Effector memory CD8-positive, alpha-beta T cell (primary cell): ENCODE measurements around the gene VPS16.
A peak's percentile ranks its signal among the peaks of the same experiment; 100 is the strongest.
"Not testable (repeated sequence)": the region's sequence is repeated elsewhere in the genome, so short reads cannot be mapped to it uniquely, and the experiment has no call there.

ENCODE experiments used
- ATAC-seq: fragments of 150-1000 bp; cut with Tn5 transposase; replicated peaks from 2 replicates; pipeline ENCODE4 v1.10.0; 2021; ENCODE audit warnings: mild to moderate bottlenecking, moderate library complexity
- DNase-seq, 3 experiments: peaks; one replicate each; pipeline ENCODE4 v3.0.0; 2021
- H3K27ac Mint-ChIP-seq, 2 donors: one replicate each; pipeline ENCODE4 v1.8.0; 2022; ENCODE audit warnings: mild to moderate bottlenecking in 2 of 2, mixed read lengths in 2 of 2, moderate library complexity in 2 of 2
- H3K27me3 Mint-ChIP-seq, 2 donors: one replicate each; pipeline ENCODE4 v1.8.0; 2022; ENCODE audit warnings: mixed read lengths in 2 of 2
- H3K36me3 Mint-ChIP-seq: one replicate; pipeline ENCODE4 v1.8.0; 2022; ENCODE audit warnings: mild to moderate bottlenecking, moderate library complexity, mixed read lengths; ENCODE audit not compliant: insufficient read depth
- H3K4me1 Mint-ChIP-seq, 2 donors: one replicate each; pipeline ENCODE4 v1.8.0; 2022; ENCODE audit warnings: low read depth in 2 of 2, mixed read lengths in 2 of 2
- H3K4me3 Mint-ChIP-seq, 2 donors: one replicate each; pipeline ENCODE4 v1.8.0; 2022; ENCODE audit warnings: mild to moderate bottlenecking in 2 of 2, mixed read lengths in 2 of 2, moderate library complexity in 2 of 2
- H3K9me3 Mint-ChIP-seq, 2 donors: one replicate each; pipeline ENCODE4 v1.8.0; 2022; ENCODE audit warnings: mixed read lengths in 2 of 2

The VPS16 gene

GRCh38 chr20:2800521-2801285 is 39.8 kb upstream of the VPS16 start, which contains the start of gene CPXM1:
TSS of gene CPXM1 (minus strand) at chr20:2800627. CDS start at chr20:2800572, 55 bp downstream.
- Mint-ChIP-seq H3K9me3 (no peaks in the 10 kb centered on the region), H3K27me3 (peaks cover 84 to 100% of the 10 kb centered on the region in 2 donors), H3K27ac (peak within 1 kb of the TSS; percentile 49 to 87), H3K4me1 (peaks cover 19 to 22% of the 10 kb centered on the region in 2 donors), H3K36me3 (peaks cover 2% of the 10 kb centered on the region), H3K4me3 (peak within 1 kb of the TSS; percentile 78 to 84)
- DNase-seq (no peak), ATAC-seq (peak; percentile 49)

- DNase-seq, result no peak
- H3K4me1 Mint-ChIP-seq, result peaks cover 23 to 24% of the 10 kb centered on the region in 2 donors
- peaks cover 2% of the 10 kb centered on the region for H3K36me3 Mint-ChIP-seq
- H3K27ac Mint-ChIP-seq, result peak overlapping the region in 1 of 2 donors; percentile 49
- peaks cover 84 to 100% of the 10 kb centered on the region in 2 donors for H3K27me3 Mint-ChIP-seq
- ATAC-seq, result no peak
- H3K4me3 Mint-ChIP-seq, result peak overlapping the region; percentile 75 to 78
- H3K9me3 Mint-ChIP-seq, result no peaks in the 10 kb centered on the region
Observed at GRCh38 chr20:2801286-2801728, 39.2 kb upstream of the VPS16 start.

GRCh38 chr20:2804041-2804828 is 36.3 kb upstream of the VPS16 start:
- Mint-ChIP-seq H3K27ac (no peak overlapping the region), H3K27me3 (peaks cover 76 to 99% of the 10 kb centered on the region in 2 donors), H3K36me3 (peaks cover 2% of the 10 kb centered on the region), H3K9me3 (no peaks in the 10 kb centered on the region), H3K4me1 (peaks cover 21 to 29% of the 10 kb centered on the region in 2 donors), H3K4me3 (no peak overlapping the region)
- no peak for ATAC-seq
- DNase-seq, result no peak

- H3K4me1 Mint-ChIP-seq, result peaks cover 14 to 21% of the 10 kb centered on the region in 2 donors
Observed at GRCh38 chr20:2804852-2805688, 35.5 kb upstream of the VPS16 start.

GRCh38 chr20:2805689-2806350 is 34.7 kb upstream of the VPS16 start:
- Mint-ChIP-seq H3K27ac (no peak overlapping the region), H3K4me3 (no peak overlapping the region), H3K4me1 (peaks cover 11 to 16% of the 10 kb centered on the region in 2 donors), H3K27me3 (peaks cover 66 to 92% of the 10 kb centered on the region in 2 donors), H3K36me3 (peaks cover 2% of the 10 kb centered on the region), H3K9me3 (no peaks in the 10 kb centered on the region)
- DNase-seq (no peak), ATAC-seq (no peak)

More at GRCh38 chr20:2804852-2805688, 35.5 kb upstream of the VPS16 start:
- Mint-ChIP-seq H3K36me3 (peaks cover 2% of the 10 kb centered on the region), H3K27me3 (peaks cover 69 to 95% of the 10 kb centered on the region in 2 donors), H3K9me3 (no peaks in the 10 kb centered on the region), H3K4me3 (no peak overlapping the region), H3K27ac (no peak overlapping the region)
- ATAC-seq (no peak), DNase-seq (no peak)

- H3K9me3 Mint-ChIP-seq, result no peaks in the 10 kb centered on the region
- peaks cover 2% of the 10 kb centered on the region for H3K36me3 Mint-ChIP-seq
- no peak overlapping the region for H3K4me3 Mint-ChIP-seq
- H3K27ac Mint-ChIP-seq, result no peak overlapping the region
- DNase-seq (no peak), ATAC-seq (no peak)
- H3K27me3 Mint-ChIP-seq, result peaks cover 66 to 91% of the 10 kb centered on the region in 2 donors
- peaks cover 6 to 11% of the 10 kb centered on the region in 2 donors for H3K4me1 Mint-ChIP-seq
Observed at GRCh38 chr20:2806351-2806701, 34.2 kb upstream of the VPS16 start.

GRCh38 chr20:2807019-2807418 is 33.5 kb upstream of the VPS16 start:
- no peak for ATAC-seq
- Mint-ChIP-seq H3K9me3 (no peaks in the 10 kb centered on the region), H3K4me1 (peaks cover 4 to 8% of the 10 kb centered on the region in 2 donors), H3K36me3 (peaks cover 2% of the 10 kb centered on the region), H3K27me3 (peaks cover 67 to 88% of the 10 kb centered on the region in 2 donors), H3K27ac (no peak overlapping the region), H3K4me3 (no peak overlapping the region)
- DNase-seq, result no peak

- DNase-seq, ATAC-seq, H3K27ac Mint-ChIP-seq, H3K9me3 Mint-ChIP-seq, H3K4me3 Mint-ChIP-seq, H3K4me1 Mint-ChIP-seq, H3K36me3 Mint-ChIP-seq: not testable (repeated sequence)
- peaks cover 67 to 88% of the 10 kb centered on the region in 2 donors for H3K27me3 Mint-ChIP-seq
Observed at GRCh38 chr20:2807929-2808328, 32.6 kb upstream of the VPS16 start.

GRCh38 chr20:2809690-2810089 is 30.9 kb upstream of the VPS16 start:
- no peak overlapping the region for H3K4me3 Mint-ChIP-seq
- H3K4me1 Mint-ChIP-seq, result peaks cover 4 to 8% of the 10 kb centered on the region in 2 donors
- H3K36me3 Mint-ChIP-seq, result peaks cover 2% of the 10 kb centered on the region
- no peak overlapping the region for H3K27ac Mint-ChIP-seq
- DNase-seq, result no peak
- no peaks in the 10 kb centered on the region for H3K9me3 Mint-ChIP-seq
- ATAC-seq, result no peak
- H3K27me3 Mint-ChIP-seq, result peaks cover 62 to 83% of the 10 kb centered on the region in 2 donors

GRCh38 chr20:2812189-2812588 is 28.4 kb upstream of the VPS16 start:
- Mint-ChIP-seq H3K4me3 (no peak overlapping the region), H3K36me3 (peaks cover 3% of the 10 kb centered on the region), H3K27ac (no peak overlapping the region), H3K27me3 (peaks cover 44 to 68% of the 10 kb centered on the region in 2 donors), H3K9me3 (no peaks in the 10 kb centered on the region), H3K4me1 (peaks cover 4 to 5% of the 10 kb centered on the region in 2 donors)
- DNase-seq (no peak), ATAC-seq (no peak)

- peaks cover 6 to 7% of the 10 kb centered on the region in 2 donors for H3K4me1 Mint-ChIP-seq
- DNase-seq (no peak), ATAC-seq (no peak)
- no peaks in the 10 kb centered on the region for H3K9me3 Mint-ChIP-seq
- no peak overlapping the region for H3K27ac Mint-ChIP-seq
- no peak overlapping the region for H3K4me3 Mint-ChIP-seq
- H3K36me3 Mint-ChIP-seq, result peaks cover 5% of the 10 kb centered on the region
- peaks cover 31 to 50% of the 10 kb centered on the region in 2 donors for H3K27me3 Mint-ChIP-seq
Observed at GRCh38 chr20:2814076-2814475, 26.5 kb upstream of the VPS16 start.

GRCh38 chr20:2814587-2815051 is 25.9 kb upstream of the VPS16 start, which contains the start of gene C20orf141:
TSS of gene C20orf141 (plus strand) at chr20:2814987. CDS start at chr20:2815185, 198 bp downstream.
- Mint-ChIP-seq H3K9me3 (no peaks in the 10 kb centered on the region), H3K27me3 (peaks cover 28 to 46% of the 10 kb centered on the region in 2 donors), H3K4me1 (peaks cover 4 to 7% of the 10 kb centered on the region in 2 donors), H3K4me3 (no peak within 1 kb of the TSS), H3K36me3 (peaks cover 5% of the 10 kb centered on the region), H3K27ac (no peak within 1 kb of the TSS)
- no peak for DNase-seq
- ATAC-seq, result no peak
